ENCODE data around the gene ZSWIM5. TPM values are rescaled to one million over a fixed set of nuclear protein-coding genes. Genes with fewer than 3 reads are reported as not detected.

The ZSWIM5 gene
- total and polyA plus RNA-seq, 2 of the 8 experiments (the other 6 are each of a cell fraction or from before 2014, with no cell fraction given): 2.5 to 3.9 TPM

DNA sequence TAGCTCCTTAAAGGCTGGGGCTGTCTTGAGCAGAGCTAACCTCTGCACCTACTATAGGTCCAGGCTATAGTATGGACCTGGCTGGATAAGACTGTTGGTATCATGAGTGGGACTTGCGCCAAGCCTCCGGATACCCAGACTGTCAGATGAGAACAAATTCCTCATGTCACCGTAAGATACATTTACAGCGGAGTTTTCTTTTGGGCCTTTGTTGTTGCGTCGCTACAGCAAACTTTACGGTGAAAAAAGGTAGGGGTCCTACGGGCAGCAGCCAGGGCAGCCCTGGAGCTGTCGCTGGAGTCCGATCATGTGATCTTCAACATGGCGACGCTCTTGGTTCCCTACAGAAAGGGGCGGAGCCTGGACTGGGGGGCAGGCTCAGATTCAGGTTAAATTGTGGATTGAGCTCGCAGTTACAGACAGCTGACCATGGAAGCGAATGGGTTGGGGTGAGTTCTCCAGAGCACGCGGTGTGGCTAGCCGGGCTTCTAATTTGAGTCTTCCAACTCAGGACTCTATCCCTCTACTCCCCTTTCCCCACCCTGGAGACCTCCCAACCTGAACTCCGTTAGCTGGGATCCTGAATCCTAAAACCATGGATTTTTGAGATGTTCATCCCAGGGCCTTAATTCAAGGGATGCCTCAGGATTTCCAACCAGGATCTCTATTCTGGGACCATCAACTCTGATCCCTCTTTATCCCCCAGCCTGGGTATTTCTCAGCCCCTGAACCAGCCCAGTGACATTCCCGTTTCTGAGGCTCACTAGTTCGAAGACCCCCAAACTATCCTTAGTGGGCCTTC lies 194.4 kb downstream of the ZSWIM5 start, which contains the start of gene UROD (continued):
- TF ChIP-seq SUZ12 (IDR thresholded peaks at IDR 0.05; ENCODE audit: low read length): no peak
- TF ChIP-seq SIX5 (IDR thresholded peaks at IDR 0.05; ENCODE audit: low read depth, low read length): no peak
- no peak for TF ChIP-seq BCL11A (IDR thresholded peaks at IDR 0.05; ENCODE audit: low read depth in 2 of 2, low read length in 2 of 2)
- no peak for TF ChIP-seq GTF2F1 (IDR thresholded peaks at IDR 0.05; ENCODE audit: borderline replicate concordance, low read depth, low read length)
- peak; percentile 90 for TF ChIP-seq TAF1 (IDR thresholded peaks at IDR 0.05; ENCODE audit: low read depth, low read length)
- no peak for TF ChIP-seq CHD1 (IDR thresholded peaks at IDR 0.05; ENCODE audit: low read depth, low read length)
- TF ChIP-seq, protein P1, sequence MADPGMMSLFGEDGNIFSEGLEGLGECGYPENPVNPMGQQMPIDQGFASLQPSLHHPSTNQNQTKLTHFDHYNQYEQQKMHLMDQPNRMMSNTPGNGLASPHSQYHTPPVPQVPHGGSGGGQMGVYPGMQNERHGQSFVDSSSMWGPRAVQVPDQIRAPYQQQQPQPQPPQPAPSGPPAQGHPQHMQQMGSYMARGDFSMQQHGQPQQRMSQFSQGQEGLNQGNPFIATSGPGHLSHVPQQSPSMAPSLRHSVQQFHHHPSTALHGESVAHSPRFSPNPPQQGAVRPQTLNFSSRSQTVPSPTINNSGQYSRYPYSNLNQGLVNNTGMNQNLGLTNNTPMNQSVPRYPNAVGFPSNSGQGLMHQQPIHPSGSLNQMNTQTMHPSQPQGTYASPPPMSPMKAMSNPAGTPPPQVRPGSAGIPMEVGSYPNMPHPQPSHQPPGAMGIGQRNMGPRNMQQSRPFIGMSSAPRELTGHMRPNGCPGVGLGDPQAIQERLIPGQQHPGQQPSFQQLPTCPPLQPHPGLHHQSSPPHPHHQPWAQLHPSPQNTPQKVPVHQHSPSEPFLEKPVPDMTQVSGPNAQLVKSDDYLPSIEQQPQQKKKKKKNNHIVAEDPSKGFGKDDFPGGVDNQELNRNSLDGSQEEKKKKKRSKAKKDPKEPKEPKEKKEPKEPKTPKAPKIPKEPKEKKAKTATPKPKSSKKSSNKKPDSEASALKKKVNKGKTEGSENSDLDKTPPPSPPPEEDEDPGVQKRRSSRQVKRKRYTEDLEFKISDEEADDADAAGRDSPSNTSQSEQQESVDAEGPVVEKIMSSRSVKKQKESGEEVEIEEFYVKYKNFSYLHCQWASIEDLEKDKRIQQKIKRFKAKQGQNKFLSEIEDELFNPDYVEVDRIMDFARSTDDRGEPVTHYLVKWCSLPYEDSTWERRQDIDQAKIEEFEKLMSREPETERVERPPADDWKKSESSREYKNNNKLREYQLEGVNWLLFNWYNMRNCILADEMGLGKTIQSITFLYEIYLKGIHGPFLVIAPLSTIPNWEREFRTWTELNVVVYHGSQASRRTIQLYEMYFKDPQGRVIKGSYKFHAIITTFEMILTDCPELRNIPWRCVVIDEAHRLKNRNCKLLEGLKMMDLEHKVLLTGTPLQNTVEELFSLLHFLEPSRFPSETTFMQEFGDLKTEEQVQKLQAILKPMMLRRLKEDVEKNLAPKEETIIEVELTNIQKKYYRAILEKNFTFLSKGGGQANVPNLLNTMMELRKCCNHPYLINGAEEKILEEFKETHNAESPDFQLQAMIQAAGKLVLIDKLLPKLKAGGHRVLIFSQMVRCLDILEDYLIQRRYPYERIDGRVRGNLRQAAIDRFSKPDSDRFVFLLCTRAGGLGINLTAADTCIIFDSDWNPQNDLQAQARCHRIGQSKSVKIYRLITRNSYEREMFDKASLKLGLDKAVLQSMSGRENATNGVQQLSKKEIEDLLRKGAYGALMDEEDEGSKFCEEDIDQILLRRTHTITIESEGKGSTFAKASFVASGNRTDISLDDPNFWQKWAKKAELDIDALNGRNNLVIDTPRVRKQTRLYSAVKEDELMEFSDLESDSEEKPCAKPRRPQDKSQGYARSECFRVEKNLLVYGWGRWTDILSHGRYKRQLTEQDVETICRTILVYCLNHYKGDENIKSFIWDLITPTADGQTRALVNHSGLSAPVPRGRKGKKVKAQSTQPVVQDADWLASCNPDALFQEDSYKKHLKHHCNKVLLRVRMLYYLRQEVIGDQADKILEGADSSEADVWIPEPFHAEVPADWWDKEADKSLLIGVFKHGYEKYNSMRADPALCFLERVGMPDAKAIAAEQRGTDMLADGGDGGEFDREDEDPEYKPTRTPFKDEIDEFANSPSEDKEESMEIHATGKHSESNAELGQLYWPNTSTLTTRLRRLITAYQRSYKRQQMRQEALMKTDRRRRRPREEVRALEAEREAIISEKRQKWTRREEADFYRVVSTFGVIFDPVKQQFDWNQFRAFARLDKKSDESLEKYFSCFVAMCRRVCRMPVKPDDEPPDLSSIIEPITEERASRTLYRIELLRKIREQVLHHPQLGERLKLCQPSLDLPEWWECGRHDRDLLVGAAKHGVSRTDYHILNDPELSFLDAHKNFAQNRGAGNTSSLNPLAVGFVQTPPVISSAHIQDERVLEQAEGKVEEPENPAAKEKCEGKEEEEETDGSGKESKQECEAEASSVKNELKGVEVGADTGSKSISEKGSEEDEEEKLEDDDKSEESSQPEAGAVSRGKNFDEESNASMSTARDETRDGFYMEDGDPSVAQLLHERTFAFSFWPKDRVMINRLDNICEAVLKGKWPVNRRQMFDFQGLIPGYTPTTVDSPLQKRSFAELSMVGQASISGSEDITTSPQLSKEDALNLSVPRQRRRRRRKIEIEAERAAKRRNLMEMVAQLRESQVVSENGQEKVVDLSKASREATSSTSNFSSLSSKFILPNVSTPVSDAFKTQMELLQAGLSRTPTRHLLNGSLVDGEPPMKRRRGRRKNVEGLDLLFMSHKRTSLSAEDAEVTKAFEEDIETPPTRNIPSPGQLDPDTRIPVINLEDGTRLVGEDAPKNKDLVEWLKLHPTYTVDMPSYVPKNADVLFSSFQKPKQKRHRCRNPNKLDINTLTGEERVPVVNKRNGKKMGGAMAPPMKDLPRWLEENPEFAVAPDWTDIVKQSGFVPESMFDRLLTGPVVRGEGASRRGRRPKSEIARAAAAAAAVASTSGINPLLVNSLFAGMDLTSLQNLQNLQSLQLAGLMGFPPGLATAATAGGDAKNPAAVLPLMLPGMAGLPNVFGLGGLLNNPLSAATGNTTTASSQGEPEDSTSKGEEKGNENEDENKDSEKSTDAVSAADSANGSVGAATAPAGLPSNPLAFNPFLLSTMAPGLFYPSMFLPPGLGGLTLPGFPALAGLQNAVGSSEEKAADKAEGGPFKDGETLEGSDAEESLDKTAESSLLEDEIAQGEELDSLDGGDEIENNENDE (IDR thresholded peaks at IDR 0.05; ENCODE audit: insufficient replicate concordance, low read length): peak; percentile 99
- TF ChIP-seq TBP (IDR thresholded peaks at IDR 0.05; ENCODE audit: low read depth, low read length): peak; percentile 85
- TF ChIP-seq HDAC2 (IDR thresholded peaks at IDR 0.05; ENCODE audit: borderline replicate concordance in 1 of 2, low read depth in 2 of 2, low read length in 2 of 2): 0 out of 4 replicates have a peak, but pooled peaks of 1 of the 2 experiments have one; percentile 57
- TF ChIP-seq CEBPB (IDR thresholded peaks at IDR 0.05; ENCODE audit: low read depth, low read length): no peak
